HG02759 (cell line): ENCODE data around the gene ARVCF.
A peak's percentile ranks its signal among the peaks of the same experiment; 100 is the strongest.

Source experiments
- ATAC-seq: cut with Tn5 transposase; IDR thresholded peaks from one replicate; pipeline ENCODE4 v1.9.1; 2021; ENCODE audit warnings: mild to moderate bottlenecking, moderate library complexity; ENCODE audit not compliant: unreplicated experiment

The ARVCF gene

GRCh38 chr22:20018001-20018400 lies 1.4 kb upstream of the ARVCF start:
- ATAC-seq, result no peak

GRCh38 chr22:20017622-20017958 lies 967 bp upstream of the ARVCF start:
- ATAC-seq, result no peak

- ATAC-seq, result peak; percentile 1
Measured at GRCh38 chr22:20015971-20016733, 471 bp downstream of the ARVCF start.

GRCh38 chr22:20015187-20015625 lies 1.4 kb downstream of the ARVCF start:
- ATAC-seq, result no peak

- no peak for ATAC-seq
Measured at GRCh38 chr22:20014526-20015186, 2.0 kb downstream of the ARVCF start.

GRCh38 chr22:20013382-20013871 lies 3.2 kb downstream of the ARVCF start:
- no peak for ATAC-seq

GRCh38 chr22:20012741-20013331 lies 3.8 kb downstream of the ARVCF start:
- ATAC-seq, result no peak

- no peak for ATAC-seq
Measured at GRCh38 chr22:20011993-20012740, 4.5 kb downstream of the ARVCF start.

- ATAC-seq, result no peak
Measured at GRCh38 chr22:20011123-20011992, 5.3 kb downstream of the ARVCF start.

- no peak for ATAC-seq
Measured at GRCh38 chr22:20010307-20011122, 6.1 kb downstream of the ARVCF start.

- no peak for ATAC-seq
Measured at GRCh38 chr22:20009582-20010306, 6.9 kb downstream of the ARVCF start.

GRCh38 chr22:20009018-20009491 lies 7.6 kb downstream of the ARVCF start:
- no peak for ATAC-seq

- ATAC-seq, result no peak
Measured at GRCh38 chr22:20008221-20008995, 8.2 kb downstream of the ARVCF start.

GRCh38 chr22:20004464-20004863 lies 12.2 kb downstream of the ARVCF start:
- no peak for ATAC-seq

GRCh38 chr22:20003304-20003703 lies 13.3 kb downstream of the ARVCF start:
- ATAC-seq, result no peak

GRCh38 chr22:20002636-20003035 lies 14.0 kb downstream of the ARVCF start:
- no peak for ATAC-seq

- ATAC-seq, result no peak
Measured at GRCh38 chr22:20002128-20002527, 14.5 kb downstream of the ARVCF start.

- no peak for ATAC-seq
Measured at GRCh38 chr22:20001082-20001638, 15.5 kb downstream of the ARVCF start.
